A673 (cell line): ENCODE data around the gene OST4. TPM values are rescaled to one million over a fixed set of nuclear protein-coding genes. Genes with fewer than 3 reads are reported as not detected.

ENCODE experiments used
- BruUV-seq: library from RNA; stranded (reverse); fragments of 400-500 nt; replicated peaks from 2 replicates; lab custom pipeline; 2021; lab: Mats Ljungman, UMichigan
- CTCF ChIA-PET: fragments of 300-600 bp; sonication (Branson Sonifier 250); formaldehyde crosslinking; loops from one replicate; lab custom pipeline; 2022; ENCODE audit warnings: antibody characterized with exemption; lab: Charles Lee
- POLR2A ChIA-PET: fragments of 300-600 bp; sonication (Branson Sonifier 250); formaldehyde crosslinking; loops from one replicate; lab custom pipeline; 2022; ENCODE audit warnings: antibody characterized with exemption; ENCODE audit not compliant: low non-redundant PET; lab: Charles Lee
- DNase-seq: peaks from one replicate; pipeline ENCODE4 v3.0.0-alpha.2; 2015; ENCODE audit warnings: low spot score
- H3K27ac ChIP-seq: fragments of 200-600 bp; sonication (generic); 2 replicates; pipeline ENCODE4 v1.5.1; 2016; ENCODE audit warnings: mixed run types, low read depth, mild to moderate bottlenecking, mixed read lengths, antibody characterized with exemption, low read length; ENCODE audit not compliant: poor library complexity, severe bottlenecking
- H3K27me3 ChIP-seq: fragments of 200-600 bp; sonication (generic); replicated peaks from 2 replicates; pipeline ENCODE4 v1.6.1; 2017; ENCODE audit warnings: mixed run types, low read depth, mild to moderate bottlenecking, mixed read lengths, antibody characterized with exemption, low read length; ENCODE audit not compliant: insufficient read depth, poor library complexity
- H3K36me3 ChIP-seq: fragments of 200-600 bp; sonication (generic); 2 replicates; pipeline ENCODE4 v1.6.1; 2016; ENCODE audit warnings: mixed run types, mild to moderate bottlenecking, mixed read lengths, antibody characterized with exemption, low read length; ENCODE audit not compliant: insufficient read depth, poor library complexity, severe bottlenecking
- H3K4me1 ChIP-seq: fragments of 200-600 bp; sonication (generic); 2 replicates; pipeline ENCODE4 v1.6.1; 2017; ENCODE audit warnings: mixed run types, mild to moderate bottlenecking, mixed read lengths, antibody characterized with exemption, low read length; ENCODE audit not compliant: insufficient read depth, poor library complexity, severe bottlenecking
- H3K4me3 ChIP-seq: fragments of 200-600 bp; sonication (generic); 2 replicates; pipeline ENCODE4 v1.5.1; 2016; ENCODE audit warnings: low read depth, mixed run types, mild to moderate bottlenecking, mixed read lengths, low read length; ENCODE audit not compliant: poor library complexity, severe bottlenecking
- H3K9me3 ChIP-seq: fragments of 200-600 bp; sonication (generic); 2 replicates; pipeline ENCODE4 v1.6.1; 2016; ENCODE audit warnings: mixed run types, low read depth, mild to moderate bottlenecking, mixed read lengths, antibody characterized with exemption, low read length; ENCODE audit not compliant: poor library complexity, severe bottlenecking
- EZH2 ChIP-seq: fragments of 200-600 bp; sonication (generic); IDR thresholded peaks from 2 replicates; pipeline ENCODE4 v1.6.1; 2017; ENCODE audit warnings: borderline replicate concordance, low read depth, mild to moderate bottlenecking, mixed read lengths, antibody characterized with exemption, low read length; ENCODE audit not compliant: poor library complexity, severe bottlenecking
- intact Hi-C: fragments of 100-400 bp; cut with micrococcal nuclease; formaldehyde crosslinking; loops from one replicate; pipeline ENCODE4 v1.10.0; 2022; ENCODE audit not compliant: unreplicated experiment
- total RNA-seq: library from RNA; stranded (reverse); gene quantifications from 2 replicates; pipeline ENCODE4 v1.2.3, GENCODE V29; 2021
- TF ChIP-seq, protein P1 (sequence below): fragments of 300-800, 200-600 bp; sonication (generic); conservative IDR thresholded peaks from 2 replicates; pipeline ENCODE4 v1.5.1; 2017; ENCODE audit warnings: low read depth, mild to moderate bottlenecking, antibody characterized with exemption, low read length, moderate library complexity, mixed read lengths

OST4 gene
- total RNA-seq, 1 experiment from 2014 or later = 235 TPM

DNA sequence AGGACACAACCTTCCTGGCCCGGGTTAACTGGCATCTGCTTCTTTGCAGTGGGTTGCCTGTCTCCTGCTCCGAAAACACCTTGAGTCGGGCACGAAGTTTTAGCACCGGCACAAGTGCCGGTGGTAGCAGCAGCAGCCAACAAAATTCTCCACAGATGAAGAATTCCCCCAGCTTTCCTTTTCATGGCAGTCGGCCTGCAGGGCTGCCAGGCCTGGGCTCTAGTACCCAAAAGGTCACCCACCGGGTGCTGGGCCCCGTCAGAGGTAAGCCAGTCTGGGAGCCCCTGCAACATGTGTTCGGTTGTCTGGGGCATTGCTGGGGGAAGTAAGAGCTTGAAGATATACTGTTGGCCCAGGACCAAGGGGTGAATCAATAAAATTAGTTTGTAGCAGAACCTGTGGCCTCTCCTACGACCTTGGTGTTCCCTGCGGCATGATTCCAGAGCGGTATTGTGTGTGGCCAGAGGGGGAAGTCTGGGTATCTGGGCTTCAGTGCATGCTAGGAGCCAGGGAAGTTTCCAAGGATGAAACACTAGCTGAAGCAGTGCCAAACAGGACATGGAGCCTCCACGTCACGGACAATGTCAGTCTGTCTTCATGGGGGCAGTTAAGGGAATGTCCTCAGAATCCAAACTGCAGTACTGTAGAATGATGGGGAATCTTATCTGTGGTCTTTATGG is 12.2 kb downstream of the OST4 start:
- Histone ChIP-seq H3K4me3 (no peak overlapping the region), H3K27ac (no peak overlapping the region), H3K27me3 (no peaks in the 10 kb centered on the region), H3K9me3 (no peaks in the 10 kb centered on the region), H3K36me3 (peaks cover 38% of the 10 kb centered on the region), H3K4me1 (no peaks in the 10 kb centered on the region)
- ChIA-PET POLR2A (no interaction called here), CTCF (no interaction called here)
- no TSS peak for BruUV-seq
- intact Hi-C loops = no loop called here
- TF ChIP-seq EZH2 = no peak
- TF ChIP-seq, protein P1, sequence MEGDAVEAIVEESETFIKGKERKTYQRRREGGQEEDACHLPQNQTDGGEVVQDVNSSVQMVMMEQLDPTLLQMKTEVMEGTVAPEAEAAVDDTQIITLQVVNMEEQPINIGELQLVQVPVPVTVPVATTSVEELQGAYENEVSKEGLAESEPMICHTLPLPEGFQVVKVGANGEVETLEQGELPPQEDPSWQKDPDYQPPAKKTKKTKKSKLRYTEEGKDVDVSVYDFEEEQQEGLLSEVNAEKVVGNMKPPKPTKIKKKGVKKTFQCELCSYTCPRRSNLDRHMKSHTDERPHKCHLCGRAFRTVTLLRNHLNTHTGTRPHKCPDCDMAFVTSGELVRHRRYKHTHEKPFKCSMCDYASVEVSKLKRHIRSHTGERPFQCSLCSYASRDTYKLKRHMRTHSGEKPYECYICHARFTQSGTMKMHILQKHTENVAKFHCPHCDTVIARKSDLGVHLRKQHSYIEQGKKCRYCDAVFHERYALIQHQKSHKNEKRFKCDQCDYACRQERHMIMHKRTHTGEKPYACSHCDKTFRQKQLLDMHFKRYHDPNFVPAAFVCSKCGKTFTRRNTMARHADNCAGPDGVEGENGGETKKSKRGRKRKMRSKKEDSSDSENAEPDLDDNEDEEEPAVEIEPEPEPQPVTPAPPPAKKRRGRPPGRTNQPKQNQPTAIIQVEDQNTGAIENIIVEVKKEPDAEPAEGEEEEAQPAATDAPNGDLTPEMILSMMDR = no peak
- no peak for DNase-seq

DNA sequence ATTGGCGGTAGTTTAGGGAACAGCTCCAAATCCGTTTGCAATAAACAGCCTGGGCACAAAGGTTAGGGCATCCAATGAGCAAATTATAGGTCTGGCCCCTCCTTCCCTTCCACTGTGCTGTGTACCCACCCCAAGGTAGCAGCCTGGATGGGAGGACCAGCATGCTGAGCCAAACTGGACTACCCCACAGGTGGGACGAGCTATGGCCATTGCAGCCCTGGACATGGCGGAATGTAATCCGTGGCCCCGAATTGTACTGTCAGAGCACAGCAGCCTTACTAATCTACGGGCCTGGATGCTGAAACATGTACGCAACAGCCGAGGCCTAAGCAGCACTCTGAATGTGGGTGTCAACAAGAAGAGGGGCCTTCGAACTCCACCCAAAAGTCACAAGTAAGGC is 13.2 kb downstream of the OST4 start:
- H3K4me3 ChIP-seq = no peak overlapping the region
- BruUV-seq = no TSS peak
- TF ChIP-seq, protein P1 = no peak
- TF ChIP-seq EZH2 = no peak
- H3K9me3 ChIP-seq = no peaks in the 10 kb centered on the region
- CTCF ChIA-PET = no interaction called here
- intact Hi-C loops = no loop called here
- H3K4me1 ChIP-seq = no peaks in the 10 kb centered on the region
- no peaks in the 10 kb centered on the region for H3K27me3 ChIP-seq
- peaks cover 49% of the 10 kb centered on the region for H3K36me3 ChIP-seq
- no peak for DNase-seq
- POLR2A ChIA-PET = no interaction called here
- H3K27ac ChIP-seq = no peak overlapping the region

DNA sequence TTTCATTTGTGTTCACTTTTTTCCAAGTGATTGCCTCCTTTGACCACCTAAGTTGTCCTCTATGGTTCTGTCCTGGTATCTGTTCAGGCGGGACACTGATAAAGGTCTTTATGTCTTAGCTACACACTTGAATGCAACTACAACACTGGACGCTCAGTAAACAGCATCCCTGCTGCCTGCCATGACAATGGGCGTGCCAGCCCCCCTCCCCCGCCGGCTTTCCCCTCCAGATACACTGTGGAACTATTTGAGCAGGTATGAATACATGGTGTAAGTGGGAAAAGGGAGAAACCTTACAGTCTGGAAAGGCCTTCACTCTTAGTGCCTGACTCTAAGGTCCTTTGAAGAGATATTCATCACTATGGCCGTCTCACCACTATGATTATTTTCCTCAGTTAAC is 14.3 kb downstream of the OST4 start:
- H3K36me3 ChIP-seq = peaks cover 52% of the 10 kb centered on the region
- CTCF ChIA-PET = no interaction called here

More for the DNA sequence above, 14.3 kb downstream of the OST4 start:
- DNase-seq = no peak
- Histone ChIP-seq H3K27me3 (no peaks in the 10 kb centered on the region), H3K9me3 (no peaks in the 10 kb centered on the region), H3K27ac (no peak overlapping the region), H3K4me1 (peaks cover 4% of the 10 kb centered on the region), H3K4me3 (no peak overlapping the region)
- no peak for TF ChIP-seq EZH2
- TF ChIP-seq, protein P1 = no peak
- no TSS peak for BruUV-seq
- intact Hi-C loops = no loop called here
- POLR2A ChIA-PET = no interaction called here
